Measurements from ENCODE around the gene CEPT1.

GRCh38 chr1:111183308-111184069 is 43.5 kb downstream of the CEPT1 start:
- TF ChIP-seq, protein P1, sequence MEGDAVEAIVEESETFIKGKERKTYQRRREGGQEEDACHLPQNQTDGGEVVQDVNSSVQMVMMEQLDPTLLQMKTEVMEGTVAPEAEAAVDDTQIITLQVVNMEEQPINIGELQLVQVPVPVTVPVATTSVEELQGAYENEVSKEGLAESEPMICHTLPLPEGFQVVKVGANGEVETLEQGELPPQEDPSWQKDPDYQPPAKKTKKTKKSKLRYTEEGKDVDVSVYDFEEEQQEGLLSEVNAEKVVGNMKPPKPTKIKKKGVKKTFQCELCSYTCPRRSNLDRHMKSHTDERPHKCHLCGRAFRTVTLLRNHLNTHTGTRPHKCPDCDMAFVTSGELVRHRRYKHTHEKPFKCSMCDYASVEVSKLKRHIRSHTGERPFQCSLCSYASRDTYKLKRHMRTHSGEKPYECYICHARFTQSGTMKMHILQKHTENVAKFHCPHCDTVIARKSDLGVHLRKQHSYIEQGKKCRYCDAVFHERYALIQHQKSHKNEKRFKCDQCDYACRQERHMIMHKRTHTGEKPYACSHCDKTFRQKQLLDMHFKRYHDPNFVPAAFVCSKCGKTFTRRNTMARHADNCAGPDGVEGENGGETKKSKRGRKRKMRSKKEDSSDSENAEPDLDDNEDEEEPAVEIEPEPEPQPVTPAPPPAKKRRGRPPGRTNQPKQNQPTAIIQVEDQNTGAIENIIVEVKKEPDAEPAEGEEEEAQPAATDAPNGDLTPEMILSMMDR (IDR thresholded peaks at IDR 0.05; ENCODE audit: poor library complexity): no peak
- no peak for TF ChIP-seq EZH2phosphoT487 (IDR thresholded peaks at IDR 0.05; ENCODE audit: low read depth, severe bottlenecking, unreplicated experiment)
- no peak for TF ChIP-seq EZH2 (IDR thresholded peaks at IDR 0.05; ENCODE audit: borderline replicate concordance)

Data from hepatocyte (in vitro differentiated cells).